ENCODE measurements around the gene LYPD6.

The LYPD6 gene

GRCh38 chr2:149473521-149473920 lies 143.1 kb downstream of the LYPD6 start:
- no peak for TF ChIP-seq CTCF (IDR thresholded peaks at IDR 0.05; ENCODE audit: borderline replicate concordance, extremely low read depth, low read length, poor library complexity, severe bottlenecking)
- TF ChIP-seq EZH2 (IDR thresholded peaks at IDR 0.05; ENCODE audit: borderline replicate concordance, low read depth, low read length, severe bottlenecking): no peak
- H3K4me3 ChIP-seq (ENCODE audit: low read depth in 1 of 2, low read length in 2 of 2): no peak overlapping the region
- ATAC-seq (ENCODE audit: insufficient read depth, low read depth) (no peak), DNase-seq (no peak)
- H3K4me2 ChIP-seq (ENCODE audit: insufficient read depth, low read length): no peak overlapping the region
- H3K27me3 ChIP-seq (ENCODE audit: insufficient read depth, low read length, poor library complexity): no peaks in the 10 kb centered on the region
- no peak overlapping the region for H2AFZ ChIP-seq (ENCODE audit: low read depth, low read length)
- H3K9me3 ChIP-seq (ENCODE audit: insufficient read depth, low read length, severe bottlenecking): no peaks in the 10 kb centered on the region
- no peaks in the 10 kb centered on the region for H3K36me3 ChIP-seq (ENCODE audit: insufficient read depth, low read length)
- H3K9ac ChIP-seq (ENCODE audit: low read depth, low read length): no peak overlapping the region
- no peaks in the 10 kb centered on the region for H3K4me1 ChIP-seq (ENCODE audit: insufficient read depth, low read length)
- H3K27ac ChIP-seq (ENCODE audit: low read length): no peak overlapping the region
- no peaks in the 10 kb centered on the region for H3K79me2 ChIP-seq (ENCODE audit: insufficient read depth, low read length)
- H4K20me1 ChIP-seq (ENCODE audit: insufficient read depth, low read length): no peaks in the 10 kb centered on the region

GRCh38 chr2:149483004-149483605 lies 152.7 kb downstream of the LYPD6 start:
- Histone ChIP-seq H3K4me1 (ENCODE audit: insufficient read depth, low read length) (no peaks in the 10 kb centered on the region), H3K27ac (ENCODE audit: low read length) (no peak overlapping the region), H3K4me3 (ENCODE audit: low read depth in 1 of 2, low read length in 2 of 2) (no peak overlapping the region), H3K27me3 (ENCODE audit: insufficient read depth, low read length, poor library complexity) (peaks cover 8% of the 10 kb centered on the region), H3K9ac (ENCODE audit: low read depth, low read length) (no peak overlapping the region), H2AFZ (ENCODE audit: low read depth, low read length) (no peak overlapping the region), H4K20me1 (ENCODE audit: insufficient read depth, low read length) (no peaks in the 10 kb centered on the region), H3K79me2 (ENCODE audit: insufficient read depth, low read length) (no peaks in the 10 kb centered on the region), H3K9me3 (ENCODE audit: insufficient read depth, low read length, severe bottlenecking) (no peaks in the 10 kb centered on the region), H3K36me3 (ENCODE audit: insufficient read depth, low read length) (no peaks in the 10 kb centered on the region), H3K4me2 (ENCODE audit: insufficient read depth, low read length) (no peak overlapping the region)
- no peak for TF ChIP-seq EZH2 (IDR thresholded peaks at IDR 0.05; ENCODE audit: borderline replicate concordance, low read depth, low read length, severe bottlenecking)
- no peak for TF ChIP-seq CTCF (IDR thresholded peaks at IDR 0.05; ENCODE audit: borderline replicate concordance, extremely low read depth, low read length, poor library complexity, severe bottlenecking)
- DNase-seq (no peak), ATAC-seq (ENCODE audit: insufficient read depth, low read depth) (no peak)

- no peak overlapping the region for H3K9ac ChIP-seq (ENCODE audit: low read depth, low read length)
- peaks cover 8% of the 10 kb centered on the region for H3K27me3 ChIP-seq (ENCODE audit: insufficient read depth, low read length, poor library complexity)
- H3K79me2 ChIP-seq (ENCODE audit: insufficient read depth, low read length): no peaks in the 10 kb centered on the region
- ATAC-seq (ENCODE audit: insufficient read depth, low read depth): no peak
- H3K27ac ChIP-seq (ENCODE audit: low read length): no peak overlapping the region
- H4K20me1 ChIP-seq (ENCODE audit: insufficient read depth, low read length): no peaks in the 10 kb centered on the region
- H3K4me1 ChIP-seq (ENCODE audit: insufficient read depth, low read length): no peaks in the 10 kb centered on the region
- DNase-seq: no peak
- H3K4me2 ChIP-seq (ENCODE audit: insufficient read depth, low read length): no peak overlapping the region
- H3K9me3 ChIP-seq (ENCODE audit: insufficient read depth, low read length, severe bottlenecking): no peaks in the 10 kb centered on the region
- H3K4me3 ChIP-seq (ENCODE audit: low read depth in 1 of 2, low read length in 2 of 2): no peak overlapping the region
- no peaks in the 10 kb centered on the region for H3K36me3 ChIP-seq (ENCODE audit: insufficient read depth, low read length)
- no peak overlapping the region for H2AFZ ChIP-seq (ENCODE audit: low read depth, low read length)
- TF ChIP-seq EZH2 (IDR thresholded peaks at IDR 0.05; ENCODE audit: borderline replicate concordance, low read depth, low read length, severe bottlenecking) (no peak), CTCF (IDR thresholded peaks at IDR 0.05; ENCODE audit: borderline replicate concordance, extremely low read depth, low read length, poor library complexity, severe bottlenecking) (no peak)
Measured at GRCh38 chr2:149486664-149487063, 156.3 kb downstream of the LYPD6 start.
